ENCODE results near the gene RAB40C.

The RAB40C gene

GRCh38 chr16:575354-576196 is 14.3 kb upstream of the RAB40C start:
- DNase-seq, result no peak

- no peak for DNase-seq
Observed at GRCh38 chr16:576197-576822, 13.6 kb upstream of the RAB40C start.

- no peak for DNase-seq
Observed at GRCh38 chr16:576823-577201, 13.1 kb upstream of the RAB40C start.

DNA sequence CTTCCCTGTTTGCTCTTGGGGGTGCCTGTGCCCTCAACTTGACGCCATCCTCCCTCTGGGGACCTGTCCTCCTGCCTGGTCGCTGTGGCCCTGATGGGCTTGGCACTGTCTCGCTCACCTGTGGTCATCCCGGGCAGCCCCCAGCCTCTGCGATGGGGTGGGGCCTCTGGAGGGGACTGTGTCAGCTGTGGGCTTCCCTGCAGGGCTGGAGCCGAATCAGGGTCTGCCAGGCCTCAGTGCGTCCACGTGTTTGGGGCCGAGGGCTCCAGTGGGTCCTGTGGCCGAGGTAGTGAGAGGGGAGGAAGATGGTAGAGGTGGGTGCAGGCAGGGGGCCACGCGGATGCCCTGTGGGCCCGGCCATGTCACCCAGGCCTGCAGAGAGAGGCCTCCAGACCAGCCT is 12.1 kb upstream of the RAB40C start:
- no peak for DNase-seq

- DNase-seq, result no peak
Observed at GRCh38 chr16:578232-578869, 11.5 kb upstream of the RAB40C start.

DNA sequence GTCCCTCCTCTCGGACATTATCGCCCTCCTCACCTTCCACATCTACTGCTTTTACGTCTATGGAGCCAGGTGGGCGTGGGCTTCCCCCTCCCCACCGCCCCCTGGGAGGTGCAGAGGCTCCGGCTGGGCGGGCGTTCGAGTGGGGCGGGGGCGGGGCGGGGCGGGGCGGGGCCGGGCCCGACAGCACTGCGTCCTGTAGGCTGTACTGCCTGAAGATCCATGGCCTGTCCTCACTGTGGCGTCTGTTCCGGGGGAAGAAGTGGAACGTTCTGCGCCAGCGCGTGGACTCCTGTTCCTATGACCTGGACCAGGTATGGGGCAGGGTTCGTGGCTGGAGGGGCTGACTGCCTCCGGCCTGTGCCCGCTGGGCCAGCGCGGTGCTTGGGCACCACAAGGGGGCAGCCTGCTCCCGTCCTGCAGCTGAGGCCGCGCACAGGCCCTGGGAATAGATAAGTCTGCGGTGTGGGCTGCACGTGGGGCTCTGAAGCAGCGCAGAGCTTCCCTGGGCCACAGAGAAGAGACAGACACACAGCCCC is 10.9 kb upstream of the RAB40C start:
- peak; percentile 79 for DNase-seq

GRCh38 chr16:580141-580945 is 9.5 kb upstream of the RAB40C start:
- DNase-seq, result no peak

GRCh38 chr16:580946-581498 is 8.8 kb upstream of the RAB40C start:
- no peak for DNase-seq

DNA sequence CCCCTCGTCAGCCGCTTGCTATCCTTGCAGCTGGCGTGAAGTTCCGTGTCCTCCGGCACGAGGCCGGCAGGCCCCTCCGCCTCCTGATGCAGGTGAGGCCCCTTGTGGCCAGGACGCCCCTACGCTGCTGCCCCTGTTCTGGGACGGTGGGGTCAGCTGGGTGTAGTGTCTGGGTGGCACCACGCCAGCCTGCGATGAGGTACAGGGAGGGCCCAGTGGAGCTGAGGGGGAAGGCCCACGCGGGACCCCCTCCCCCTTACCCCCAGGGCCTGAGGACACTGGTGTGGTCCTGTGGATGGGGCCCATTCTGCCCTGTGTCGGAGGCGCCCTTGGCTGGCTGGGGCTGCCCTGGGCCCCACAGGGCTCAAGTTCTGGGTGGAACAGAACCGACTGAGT is 7.7 kb upstream of the RAB40C start:
- DNase-seq, result no peak

DNA sequence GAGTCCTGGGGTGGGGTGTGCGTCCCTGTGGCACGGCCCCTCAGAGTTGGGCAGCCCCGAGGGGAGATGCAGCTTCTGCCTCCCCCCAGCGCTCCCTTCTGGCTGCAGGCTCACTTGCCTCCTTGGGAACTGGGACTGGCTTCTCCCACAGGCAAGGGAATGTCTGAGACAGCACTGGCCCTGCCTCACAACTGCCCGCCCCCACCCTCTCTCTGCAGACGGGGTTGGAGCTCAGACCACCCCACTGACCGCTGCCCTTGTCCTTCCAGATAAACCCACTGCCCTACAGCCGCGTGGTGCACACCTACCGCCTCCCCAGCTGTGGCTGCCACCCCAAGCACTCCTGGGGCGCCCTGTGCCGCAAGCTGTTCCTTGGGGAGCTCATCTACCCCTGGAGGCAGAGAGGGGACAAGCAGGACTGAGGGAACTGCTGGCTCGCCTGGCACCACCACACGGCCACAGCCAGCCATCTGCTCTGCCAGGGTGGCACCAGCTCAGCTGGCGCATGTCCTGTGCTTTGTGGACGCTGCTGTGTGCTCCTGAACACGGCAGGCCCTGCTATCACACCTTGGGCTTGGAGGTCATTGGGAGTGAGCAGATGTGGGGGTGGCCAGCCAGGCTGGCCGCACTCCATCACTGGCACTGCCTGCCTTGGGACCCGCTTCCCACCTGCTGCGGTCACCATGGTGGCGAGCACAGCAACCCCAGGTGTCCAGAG is 7.1 kb upstream of the RAB40C start:
- DNase-seq, result no peak

GRCh38 chr16:583470-583814 is 6.4 kb upstream of the RAB40C start:
- no peak for DNase-seq

DNA sequence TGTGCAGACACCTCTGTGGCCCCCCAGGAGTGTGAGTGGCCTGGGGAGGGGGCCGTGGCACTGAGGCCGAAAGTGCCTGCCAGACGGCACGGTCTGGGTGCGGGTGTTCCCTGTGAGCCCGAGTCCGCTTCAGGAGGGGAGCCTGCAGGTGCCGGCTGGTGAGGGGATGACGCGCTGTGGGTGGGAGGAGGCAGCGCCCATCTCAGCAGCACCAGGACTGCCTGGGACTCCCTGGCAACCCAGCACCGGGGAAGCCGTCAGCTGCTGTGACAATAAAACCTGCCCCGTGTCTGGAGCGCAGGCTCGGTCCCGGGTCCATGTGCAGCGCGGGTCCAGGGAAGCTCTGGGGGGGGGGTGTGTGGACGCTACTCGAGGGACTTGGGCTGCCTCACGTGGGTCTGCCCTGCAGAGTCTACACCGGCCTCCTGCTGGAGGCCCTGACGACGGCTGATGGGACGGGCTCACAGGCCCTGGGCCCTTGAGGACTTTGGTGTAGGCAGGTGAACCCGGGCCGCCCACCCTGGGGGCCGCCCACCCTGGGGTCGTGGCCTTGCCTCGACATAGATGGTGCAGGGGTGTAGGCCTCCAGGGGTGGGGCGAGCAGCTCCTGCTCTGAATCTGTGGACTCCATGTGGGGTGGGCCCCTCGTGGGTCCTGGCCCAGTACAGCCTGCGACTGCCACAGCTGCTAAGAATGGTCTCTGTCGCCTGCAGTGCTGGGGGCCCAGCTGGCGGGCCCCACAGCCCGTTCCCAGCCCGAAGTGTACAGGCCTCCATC is 5.9 kb upstream of the RAB40C start:
- DNase-seq, result no peak

- peak; percentile 37 for DNase-seq
Observed at GRCh38 chr16:585351-585750, 4.5 kb upstream of the RAB40C start.

GRCh38 chr16:586047-586644 is 3.7 kb upstream of the RAB40C start:
- DNase-seq, result no peak

GRCh38 chr16:586645-587590 is 2.9 kb upstream of the RAB40C start:
- peak; percentile 34 for DNase-seq

- peak; percentile 75 for DNase-seq
Observed at GRCh38 chr16:588639-588888, 1.3 kb upstream of the RAB40C start.

DNA sequence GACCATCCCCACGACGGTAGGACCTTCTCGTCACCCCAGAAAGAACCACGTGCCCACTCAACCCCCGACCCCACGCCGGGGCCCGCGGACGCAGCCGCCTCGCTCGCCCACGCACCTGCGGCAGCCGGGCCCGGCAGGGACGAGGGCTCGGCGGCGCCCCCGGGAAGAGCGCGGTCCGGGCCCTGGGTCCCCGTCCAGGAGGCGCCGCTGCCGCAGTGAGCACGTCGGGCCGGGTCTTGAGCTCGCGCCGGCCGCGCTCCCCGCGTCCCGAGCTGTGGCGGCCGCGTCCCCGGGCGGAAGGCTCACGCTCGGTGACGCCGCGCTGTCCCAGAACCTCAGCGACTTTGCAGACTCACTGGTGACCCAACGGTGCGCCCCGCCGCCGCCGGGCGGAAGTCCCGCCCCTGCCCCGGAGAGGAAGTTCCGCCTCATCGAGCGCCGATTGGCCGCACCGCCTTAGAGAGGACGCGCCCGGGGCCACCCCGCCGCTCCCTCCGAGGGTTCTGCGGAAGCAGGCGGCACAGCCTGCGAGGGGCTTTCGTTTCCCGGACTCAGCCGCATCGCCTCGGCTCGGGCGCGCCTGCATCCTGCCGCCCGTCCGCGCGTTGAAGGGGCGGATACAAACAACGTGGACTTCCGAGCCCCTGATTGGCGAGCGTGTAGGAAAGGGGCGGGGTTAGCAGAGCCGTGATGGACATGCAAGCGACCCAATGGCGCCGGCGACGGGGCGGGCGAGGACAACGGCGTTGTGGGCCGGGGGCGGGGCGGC is 793 bp upstream of the RAB40C start:
- DNase-seq, result peak; percentile 97

GRCh38 chr16:590188-590814 is 435 bp downstream of the RAB40C start:
- DNase-seq, result no peak

DNA sequence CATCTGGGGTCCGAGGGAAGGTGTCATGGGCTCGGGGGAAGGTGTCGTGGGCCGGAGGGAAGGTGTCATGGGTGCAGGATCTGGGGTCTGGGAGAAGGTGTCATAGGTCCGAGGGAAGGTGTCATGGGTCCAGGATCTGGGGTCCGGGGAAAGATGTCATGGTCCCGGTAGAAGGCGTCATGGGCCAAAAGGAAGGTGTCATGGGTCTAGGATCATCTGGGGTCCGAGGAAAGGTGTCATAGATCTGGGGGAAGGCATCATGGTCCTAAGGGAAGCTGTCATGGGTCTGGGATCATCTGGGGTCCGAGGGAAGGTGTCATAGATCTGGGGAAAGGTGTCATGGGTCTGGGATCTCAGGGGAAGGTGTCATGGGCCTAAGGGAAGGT is 942 bp downstream of the RAB40C start:
- no peak for DNase-seq

All from stimulated activated CD4-positive, alpha-beta T cell treated with anti-CD3 and anti-CD28 coated beads, Interleukin-15, amount 100 ng/mL, for 24 hours (primary cell).